ENCODE data around the gene PORCN. TPM values are rescaled to one million over a fixed set of nuclear protein-coding genes. Genes with fewer than 3 reads are reported as not detected.

PORCN gene
- polyA plus RNA-seq, 1 experiment: 8.4 TPM

DNA sequence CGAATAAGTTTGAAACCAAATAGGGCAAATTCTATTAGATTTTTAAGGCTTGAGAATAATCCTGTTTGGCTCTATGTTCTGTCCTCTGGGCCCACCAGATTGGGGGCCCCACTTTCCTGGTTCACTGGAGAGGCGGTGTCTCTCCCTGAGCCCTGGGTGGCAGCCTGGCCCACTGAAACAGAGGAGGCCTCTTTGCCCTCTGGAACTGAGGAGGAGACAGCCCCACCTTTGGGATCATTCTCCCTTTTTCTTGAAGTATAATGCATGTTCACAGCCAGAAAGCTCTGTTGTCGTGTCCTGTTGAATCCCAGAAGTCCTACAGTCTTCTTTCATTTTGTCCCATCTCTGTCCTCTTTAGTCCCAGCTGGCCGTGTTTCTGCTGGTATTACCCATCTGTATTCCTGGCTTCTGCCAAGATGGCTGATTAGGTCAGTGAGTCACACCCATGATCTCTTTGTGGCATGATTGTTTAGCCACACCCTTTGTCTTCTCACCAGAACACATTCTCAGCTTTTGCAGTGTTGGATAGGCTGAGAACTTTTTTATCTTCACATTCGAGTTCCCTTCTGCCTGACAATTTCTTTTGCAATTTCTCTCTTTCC, 22.7 kb downstream of the PORCN start:
- POLR2A ChIA-PET: no interaction called here
- Histone ChIP-seq H3K27me3 (ENCODE audit: control insufficient read depth, insufficient read depth, low read length) (no peaks in the 10 kb centered on the region), H3K4me3 (ENCODE audit: low read depth, low read length) (no peak overlapping the region), H3K9me3 (ENCODE audit: control insufficient read depth, insufficient read depth, low read length) (no peaks in the 10 kb centered on the region), H3K27ac (ENCODE audit: low read depth, low read length) (no peak overlapping the region)
- no peak for TF ChIP-seq CTCF (IDR thresholded peaks at IDR 0.05; ENCODE audit: low read depth, low read length)
- no peak for DNase-seq (ENCODE audit: low read depth, low spot score)
- CTCF ChIA-PET: no interaction called here

- Histone ChIP-seq H3K27ac (ENCODE audit: low read depth, low read length) (no peak overlapping the region), H3K9me3 (ENCODE audit: control insufficient read depth, insufficient read depth, low read length) (no peaks in the 10 kb centered on the region), H3K27me3 (ENCODE audit: control insufficient read depth, insufficient read depth, low read length) (no peaks in the 10 kb centered on the region), H3K4me3 (ENCODE audit: low read depth, low read length) (no peak overlapping the region)
- TF ChIP-seq CTCF (IDR thresholded peaks at IDR 0.05; ENCODE audit: low read depth, low read length): no peak
- POLR2A ChIA-PET: no interaction called here
- DNase-seq (ENCODE audit: low read depth, low spot score): no peak
- CTCF ChIA-PET: no interaction called here
Measured at GRCh38 chrX:48532161-48532560, 23.4 kb downstream of the PORCN start.

- Histone ChIP-seq H3K9me3 (ENCODE audit: control insufficient read depth, insufficient read depth, low read length) (no peaks in the 10 kb centered on the region), H3K27me3 (ENCODE audit: control insufficient read depth, insufficient read depth, low read length) (no peaks in the 10 kb centered on the region), H3K4me3 (ENCODE audit: low read depth, low read length) (no peak overlapping the region), H3K27ac (ENCODE audit: low read depth, low read length) (no peak overlapping the region)
- no peak for TF ChIP-seq CTCF (IDR thresholded peaks at IDR 0.05; ENCODE audit: low read depth, low read length)
- DNase-seq (ENCODE audit: low read depth, low spot score): no peak
- ChIA-PET CTCF (no interaction called here), POLR2A (no interaction called here)
Measured at GRCh38 chrX:48533165-48533564, 24.4 kb downstream of the PORCN start.

DNA sequence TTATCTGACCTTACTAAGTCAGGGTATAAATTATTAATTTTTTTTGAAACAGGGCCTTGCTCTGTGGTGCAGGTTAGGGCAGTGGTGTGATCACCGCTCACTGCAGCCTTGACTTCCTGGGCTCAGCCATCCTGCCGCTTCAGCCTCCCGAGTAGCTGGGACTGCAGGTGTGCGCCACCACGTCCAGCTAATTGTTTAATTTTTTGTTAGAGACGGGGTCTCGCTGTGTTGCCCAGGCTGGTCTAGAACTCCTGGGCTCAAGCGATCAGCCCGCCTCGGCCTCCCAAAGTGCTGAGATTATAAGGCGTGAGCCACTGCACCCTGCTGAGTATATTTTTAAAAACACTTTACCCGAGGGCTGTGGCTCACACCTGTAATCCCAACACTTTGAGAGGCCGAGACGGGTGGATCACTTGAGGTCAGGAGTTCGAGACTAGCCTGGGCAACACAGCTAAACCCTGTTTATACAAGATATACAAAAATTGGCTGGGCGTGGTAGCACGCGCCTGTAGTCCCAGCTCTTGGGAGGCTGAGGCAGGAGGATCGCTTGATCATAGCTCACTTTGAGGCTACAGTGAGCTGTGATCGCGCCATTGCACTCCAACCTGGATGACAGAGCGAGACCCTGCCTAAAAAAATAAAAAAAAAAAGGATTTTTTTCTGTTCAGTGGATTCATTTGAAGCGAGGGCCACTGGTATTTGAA, 30.0 kb downstream of the PORCN start:
- Histone ChIP-seq H3K27ac (ENCODE audit: low read depth, low read length) (no peak overlapping the region), H3K27me3 (ENCODE audit: control insufficient read depth, insufficient read depth, low read length) (no peaks in the 10 kb centered on the region), H3K9me3 (ENCODE audit: control insufficient read depth, insufficient read depth, low read length) (no peaks in the 10 kb centered on the region), H3K4me3 (ENCODE audit: low read depth, low read length) (peak overlapping the region; percentile 20)
- POLR2A ChIA-PET: interaction anchor here (1.2 to 2.0 kb wide), 2 partner anchors 36 to 73 kb away, joined by 3 to 15 read pairs; partner anchors contain the start of gene RBM3
- no peak for TF ChIP-seq CTCF (IDR thresholded peaks at IDR 0.05; ENCODE audit: low read depth, low read length)
- CTCF ChIA-PET: interaction anchor here (0.6 to 1.8 kb wide), 3 partner anchors 12 to 83 kb away, joined by 3 to 5 read pairs (median 5); no protein-coding TSS in a partner anchor
- no peak for DNase-seq (ENCODE audit: low read depth, low spot score)
